Measurements from ENCODE around the gene CISD1.

The CISD1 gene

DNA sequence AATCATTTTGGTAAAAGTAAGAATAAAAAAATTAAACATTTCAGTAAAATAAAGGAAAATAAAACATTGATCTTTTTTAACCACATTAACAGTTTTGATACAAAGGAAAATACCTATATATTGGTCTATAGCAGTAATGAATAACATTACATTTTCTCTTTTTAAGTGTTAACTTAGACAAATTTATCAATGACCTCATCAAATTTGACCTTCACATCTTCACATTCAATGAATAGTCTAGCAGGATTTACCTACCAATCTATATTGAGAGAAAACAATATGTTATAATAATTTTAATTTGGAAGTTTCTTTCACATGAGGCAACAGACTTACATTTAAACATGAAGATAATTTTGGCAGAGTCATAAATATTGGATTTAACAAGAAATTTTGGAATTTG, 47.9 kb downstream of the CISD1 start:
- DNase-seq, result no peak

DNA sequence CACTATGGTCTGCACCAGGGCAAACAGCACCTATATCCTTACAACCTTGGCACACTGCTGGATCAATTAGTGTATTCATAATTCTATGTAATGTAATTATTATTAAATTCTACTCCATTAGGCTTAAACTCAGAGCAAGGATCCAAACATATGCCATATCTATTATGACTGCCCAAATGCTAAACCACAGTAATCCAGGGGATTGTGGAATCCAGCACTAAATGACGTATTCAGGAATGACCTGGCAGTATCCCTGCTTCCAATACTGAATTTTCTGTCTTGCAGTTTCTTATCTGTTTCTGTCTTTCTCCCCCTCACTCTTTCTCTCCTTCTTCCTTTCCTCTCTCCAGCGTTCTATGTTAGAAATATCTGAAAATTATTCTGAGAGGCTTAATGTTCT, 49.4 kb downstream of the CISD1 start:
- DNase-seq, result no peak

DNA sequence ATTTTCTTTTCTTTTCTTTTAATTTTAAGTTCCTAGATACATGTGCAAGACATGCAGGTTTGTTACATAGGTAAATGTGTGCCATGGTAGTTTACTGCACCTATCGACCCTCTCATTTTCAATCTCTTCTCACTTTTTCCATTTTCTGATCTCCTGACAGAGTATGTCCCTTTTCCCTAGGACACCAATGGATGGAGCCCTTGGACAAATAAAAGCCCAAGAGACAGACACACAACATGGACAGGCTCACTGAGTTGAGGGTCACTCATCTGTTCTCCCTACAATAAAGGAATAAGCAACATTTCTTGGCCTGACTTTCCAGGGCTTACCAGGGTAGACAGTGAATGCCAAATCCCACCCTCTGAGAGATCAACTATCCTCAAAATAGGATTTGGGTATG, 50.6 kb downstream of the CISD1 start:
- no peak for DNase-seq

DNA sequence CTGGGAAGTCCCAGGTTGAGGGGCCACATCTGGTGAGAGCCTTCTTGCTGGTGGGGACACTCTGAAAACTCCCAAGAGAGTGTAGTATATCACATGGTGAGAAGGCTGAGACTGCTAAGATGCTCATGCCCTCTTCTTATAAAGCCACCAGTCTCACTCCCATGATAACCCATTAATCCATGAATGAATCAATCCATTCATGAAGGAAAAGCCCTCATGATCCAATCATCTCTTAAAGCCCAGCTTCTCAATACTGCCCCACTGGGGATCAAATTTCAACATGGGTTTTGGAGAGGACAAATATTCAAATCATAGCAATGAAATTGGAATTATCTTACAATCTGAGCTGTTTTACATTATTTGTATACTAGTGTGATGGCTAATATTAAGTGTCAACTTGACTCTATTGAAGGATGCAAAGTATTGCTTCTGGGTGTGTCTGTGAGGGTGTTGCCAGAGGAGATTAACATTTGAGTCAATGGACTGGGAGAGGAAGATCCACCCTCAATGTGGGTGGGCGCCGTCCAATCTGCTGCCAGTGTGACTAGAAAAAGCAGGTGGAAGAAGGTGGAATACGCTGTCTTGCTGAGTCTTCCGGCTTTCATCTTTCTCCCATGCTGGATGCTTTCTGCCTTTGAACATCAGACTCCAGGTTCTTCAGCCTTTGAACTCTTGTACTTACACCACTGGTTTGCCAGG, 51.5 kb downstream of the CISD1 start:
- no peak for DNase-seq

DNA sequence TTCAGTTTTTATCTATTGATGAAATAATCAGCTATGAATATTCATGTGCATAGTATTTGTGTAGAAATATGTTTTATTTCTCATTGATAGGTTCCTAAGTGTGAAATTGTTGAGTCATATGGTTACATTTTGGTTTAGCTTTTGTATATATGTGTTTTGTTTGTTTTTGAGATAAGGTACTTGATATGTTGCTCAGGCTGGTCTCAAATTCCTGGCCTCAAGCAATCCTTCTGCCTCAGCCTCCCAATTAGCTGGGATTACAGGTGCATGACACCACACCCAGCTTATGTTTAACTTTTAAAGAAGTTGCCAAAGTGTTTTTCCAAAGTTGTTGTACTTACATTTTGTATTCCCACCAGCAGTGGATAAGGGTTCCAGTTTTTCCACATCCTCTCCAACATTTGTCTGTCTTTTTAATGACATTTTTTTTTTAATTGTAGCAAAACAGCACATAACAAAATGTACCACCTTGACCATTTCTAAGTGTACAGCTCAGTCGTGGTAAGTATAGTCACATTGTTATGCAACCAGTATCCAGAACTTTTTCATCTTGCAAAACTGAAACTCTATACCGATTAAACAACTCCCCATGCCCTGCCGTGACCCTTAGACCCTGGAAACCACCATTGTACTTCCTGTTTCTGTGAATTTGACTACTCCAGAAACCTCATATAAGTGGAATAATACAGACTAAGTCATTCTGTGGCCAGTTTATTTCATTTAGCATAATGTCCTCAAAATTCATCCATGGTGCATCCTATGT, 53.3 kb downstream of the CISD1 start:
- DNase-seq, result no peak

DNA sequence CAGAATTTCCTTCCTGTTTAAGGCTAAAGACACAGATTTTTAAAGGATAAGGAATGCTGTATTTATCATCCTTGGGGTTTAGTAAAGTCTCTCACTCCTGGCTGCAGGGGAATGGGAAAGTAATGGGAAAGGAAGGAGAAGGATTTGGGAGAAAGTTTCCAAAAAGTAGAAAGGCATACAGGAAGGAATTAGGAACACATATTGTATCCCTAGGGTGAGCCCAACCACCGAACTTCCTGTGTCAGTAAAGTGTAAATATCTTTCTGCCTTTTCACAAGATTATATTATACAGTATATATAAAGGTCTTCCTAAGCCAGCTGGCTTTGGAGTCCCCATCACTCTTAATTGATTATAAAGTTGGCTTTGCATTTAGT, 53.9 kb downstream of the CISD1 start:
- no peak for DNase-seq

DNA sequence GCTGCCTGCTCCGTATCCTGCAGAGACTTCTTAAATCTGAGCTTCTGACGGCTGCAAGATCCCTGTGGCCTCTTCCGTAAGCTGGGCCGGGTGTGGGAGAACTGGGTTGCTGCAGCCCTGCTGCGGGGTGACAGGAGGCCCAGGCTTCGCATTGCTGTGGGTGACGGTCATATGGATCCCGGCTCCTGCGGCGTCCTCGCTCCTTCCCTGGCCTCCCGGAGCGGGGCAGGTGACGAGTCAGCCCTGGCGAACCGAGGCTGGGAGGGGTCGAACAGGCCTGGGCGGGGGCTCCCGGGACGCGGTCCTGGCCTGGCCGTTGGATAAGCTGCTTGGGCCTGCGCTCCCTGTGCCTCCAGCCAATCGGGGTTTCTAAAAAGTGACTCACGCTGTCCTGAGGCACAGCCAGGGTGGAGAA, 58.0 kb downstream of the CISD1 start:
- no peak for DNase-seq

DNA sequence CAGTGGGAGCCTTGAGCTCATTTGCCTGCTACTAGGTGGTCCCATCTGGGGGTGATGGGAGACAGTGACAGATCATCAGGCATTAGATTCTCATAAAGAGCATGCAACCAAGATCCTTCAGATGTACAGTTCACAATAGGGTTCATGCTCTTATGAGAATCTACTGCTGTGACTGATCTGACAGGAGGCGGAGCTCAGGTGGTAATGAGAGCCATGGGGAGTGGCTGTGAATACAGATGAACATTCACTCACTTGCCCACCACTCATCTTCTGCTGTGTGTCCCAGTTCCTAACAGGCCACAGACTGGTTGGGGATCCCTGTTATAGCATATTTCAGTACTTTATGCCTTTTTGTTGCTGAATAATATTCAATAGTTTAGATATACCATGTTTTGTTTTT, 59.3 kb downstream of the CISD1 start:
- no peak for DNase-seq

DNA sequence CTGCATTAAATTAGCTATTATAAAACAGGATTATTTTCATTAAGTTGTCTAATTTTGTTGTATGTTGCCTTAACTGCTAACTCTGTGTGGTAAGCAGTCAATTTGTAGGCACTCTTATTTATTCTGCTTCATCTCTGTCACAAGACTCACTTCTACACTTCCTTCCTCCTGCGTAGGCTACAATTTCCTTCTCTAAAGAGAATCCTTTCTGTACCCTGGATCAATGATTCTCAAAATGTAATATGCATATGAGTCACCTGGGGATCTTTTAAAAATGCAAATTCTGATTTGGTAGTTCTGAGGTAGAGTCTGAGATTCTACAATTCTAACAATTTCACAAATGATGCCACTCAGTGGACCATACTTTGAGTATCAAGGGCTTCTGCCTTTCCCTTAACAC, 61.5 kb downstream of the CISD1 start:
- DNase-seq, result no peak

DNA sequence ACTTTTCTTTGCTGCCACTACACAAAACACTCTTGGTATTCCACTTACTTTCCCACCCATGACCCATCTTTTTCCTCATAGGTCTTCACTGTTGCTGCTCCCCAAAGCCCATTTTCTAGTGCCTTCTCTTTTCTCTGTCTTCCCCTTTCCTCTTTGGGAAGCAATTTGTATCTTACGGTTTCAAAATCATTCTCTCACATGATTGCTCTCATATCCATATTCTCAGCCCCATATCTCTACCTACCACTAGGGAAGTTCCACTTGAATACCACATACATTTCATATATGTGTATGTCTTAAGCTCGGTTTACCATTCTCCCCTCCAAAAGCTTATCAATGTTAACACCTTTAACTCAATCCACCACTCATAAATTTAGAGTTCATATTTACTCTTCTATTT, 62.7 kb downstream of the CISD1 start:
- no peak for DNase-seq

DNA sequence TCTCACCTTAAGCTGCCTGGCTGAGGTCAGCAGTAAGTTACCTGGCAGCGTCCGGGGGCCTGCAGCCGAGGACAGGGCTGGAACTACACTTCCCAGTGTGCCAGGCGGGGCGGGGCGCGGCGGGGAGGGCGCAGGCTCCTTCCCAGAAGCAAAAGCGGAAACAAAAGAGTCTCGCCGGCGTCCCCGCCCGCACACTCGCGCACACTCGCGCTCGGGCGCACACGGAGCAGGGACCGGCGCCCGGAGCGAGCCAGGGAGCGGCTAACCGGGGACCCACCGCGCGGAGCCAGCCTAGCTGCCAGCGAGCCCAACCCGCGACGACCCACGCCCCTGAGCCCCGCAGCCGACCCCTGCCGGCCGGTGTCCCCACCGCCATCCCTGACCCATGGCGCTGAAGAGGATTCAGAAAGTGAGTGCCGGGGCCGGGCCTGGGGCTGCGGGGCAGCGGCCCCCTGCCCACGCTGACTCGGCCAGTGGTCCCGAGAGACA, 65.9 kb downstream of the CISD1 start, which contains the start of gene UBE2D1:
TSS of gene UBE2D1 (plus strand) at position 190 of the 489 bp plus-strand sequence. CDS start at position 386, 196 bp downstream.
- DNase-seq, result peak; percentile 86

DNA sequence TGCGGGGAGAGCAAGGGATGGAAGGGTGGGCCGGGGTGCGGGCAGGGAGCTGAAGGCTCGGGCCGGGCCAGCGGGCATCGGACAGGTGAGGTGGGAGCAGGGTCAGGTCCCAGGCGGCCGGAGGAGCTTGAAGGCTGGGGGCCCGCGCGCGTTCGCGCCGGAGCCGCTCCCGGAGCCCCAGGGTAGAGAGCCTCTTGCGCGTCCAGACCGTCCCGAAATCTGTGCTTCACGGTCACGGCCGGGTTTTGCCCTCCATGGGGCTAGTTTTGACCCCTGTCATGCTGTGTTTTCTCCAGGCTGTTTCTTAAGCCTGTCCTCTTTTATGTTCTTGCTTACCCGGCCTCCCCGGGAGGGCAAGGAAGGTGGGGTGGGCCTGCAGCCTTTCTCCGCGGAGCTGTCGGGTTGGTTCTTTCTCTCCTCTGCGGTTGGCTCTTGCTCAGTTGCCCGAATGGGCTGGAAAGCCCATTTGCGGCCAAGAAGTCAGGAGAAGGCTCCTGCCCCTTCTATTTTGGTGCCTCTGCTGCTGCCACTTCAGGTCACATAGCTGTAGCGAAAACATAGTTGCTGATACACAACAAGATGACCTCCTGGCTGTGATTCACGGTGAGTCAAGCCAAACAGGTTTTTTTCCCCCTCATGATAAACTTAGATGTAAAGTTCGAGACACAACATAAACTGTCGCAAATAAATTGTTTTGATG, 66.5 kb downstream of the CISD1 start:
- peak; percentile 7 for DNase-seq

DNA sequence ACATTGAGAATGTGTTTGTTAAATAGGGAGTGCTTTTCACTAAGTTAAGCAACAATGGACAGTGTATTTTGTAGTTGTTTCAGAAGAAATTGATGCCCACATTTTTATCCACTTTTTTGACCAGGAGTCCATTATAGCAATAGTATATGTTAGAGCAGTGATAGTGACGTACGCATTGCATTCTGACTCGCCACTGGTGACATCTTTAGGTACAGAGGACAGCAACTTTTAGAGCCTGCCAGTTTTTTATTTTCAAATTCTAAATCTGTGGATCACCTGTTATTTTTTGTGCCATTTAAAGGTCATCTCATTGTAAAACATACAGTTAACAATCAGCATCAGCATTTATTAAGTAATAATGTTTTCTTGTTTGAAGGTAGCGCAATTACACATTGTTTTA, 67.3 kb downstream of the CISD1 start:
- no peak for DNase-seq
